Lower leg skin (tissue), 4 donors: ENCODE results near the gene ICAM4. TPM values are rescaled to one million over a fixed set of nuclear protein-coding genes. Genes with fewer than 3 reads are reported as not detected.
A peak's percentile ranks its signal among the peaks of the same experiment; 100 is the strongest.

Experiments used
- DNase-seq, 2 donors: peaks; one replicate each; pipeline ENCODE4 v3.0.0-alpha.2; 2019; ENCODE audit warnings: low spot score in 2 of 2
- H3K4me3 ChIP-seq: fragments of 200-600 bp; sonication (generic); 2 replicates; pipeline ENCODE4 v1.5.1; 2017; ENCODE audit warnings: mild to moderate bottlenecking, low read depth; ENCODE audit not compliant: poor library complexity, severe bottlenecking
- CTCF ChIP-seq, 3 donors: fragments of 450-650 bp; IDR thresholded peaks; one replicate each; pipeline ENCODE4 v1.5.1; 2016; ENCODE audit warnings: antibody characterized with exemption in 3 of 3, mild to moderate bottlenecking in 3 of 3, moderate library complexity in 2 of 3
- POLR2A ChIP-seq, 2 donors: fragments of 450-650 bp; IDR thresholded peaks; one replicate each; pipeline ENCODE4 v1.6.1; 2016 to 2017; ENCODE audit warnings: antibody characterized with exemption in 2 of 2, mild to moderate bottlenecking in 1 of 2, moderate library complexity in 1 of 2
- WGBS, 2 donors: methylation state at CpG; one replicate each; pipeline ENCODE4 v1.1.5; 2018; 5-methylcytosine and 5-hydroxymethylcytosine counted together
- intact Hi-C: fragments of 100-400 bp; cut with DNase I; formaldehyde crosslinking; loops from one replicate; pipeline ENCODE4 v1.15.0; 2023; ENCODE audit warnings: low total_unique reads
- total RNA-seq, 4 donors: library from RNA; depleted of rRNA; stranded (reverse); fragments of >200 nt; gene quantifications; one replicate each; pipeline ENCODE4 v1.1.0, GENCODE V29; 2016

The ICAM4 gene
- total RNA-seq, 4 donors from 2014 or later = 0.38 TPM; not detected in 3

- intact Hi-C loops = loop anchor here (10.0 kb wide), 1 partner anchor 131 kb away; the partner anchor contains the start of genes EIF3G and P2RY11
- no peak for DNase-seq
- WGBS, 2 donors = 75 to 87% methylated on average over 9 of the region's 9 CpGs
- TF ChIP-seq CTCF (IDR thresholded peaks at IDR 0.05) (no peak), POLR2A (IDR thresholded peaks at IDR 0.05) (no peak)
- no peak overlapping the region for H3K4me3 ChIP-seq
Measured at GRCh38 chr19:10245189-10245939, 41.4 kb upstream of the ICAM4 start.

GRCh38 chr19:10246511-10246910, 40.2 kb upstream of the ICAM4 start:
- TF ChIP-seq CTCF (IDR thresholded peaks at IDR 0.05) (no peak), POLR2A (IDR thresholded peaks at IDR 0.05) (no peak)
- 81 to 87% methylated on average over 6 of the region's 6 CpGs for WGBS, 2 donors
- no peak for DNase-seq
- no peak overlapping the region for H3K4me3 ChIP-seq
- intact Hi-C loops = loop anchor here (10.0 kb wide), 1 partner anchor 132 kb away; the partner anchor contains the start of genes EIF3G and P2RY11

- DNase-seq = peak; percentile 98 to 99
- peak within 1 kb of the TSS; percentile 59 for H3K4me3 ChIP-seq
- WGBS, 2 donors = 0% methylated on average over 34 to 74 of the region's 77 CpGs
- intact Hi-C loops = loop anchor here (10.0 kb wide), 1 partner anchor 317 kb away; the partner anchor contains the start of gene OLFM2
- TF ChIP-seq POLR2A (IDR thresholded peaks at IDR 0.05) (no peak), CTCF (IDR thresholded peaks at IDR 0.05) (no peak)
Measured at GRCh38 chr19:10251792-10252694, 34.7 kb upstream of the ICAM4 start, which contains the start of gene MRPL4. Gene MRPL4 (plus strand): TSS chr19:10252214. CDS start chr19:10252254, 40 bp downstream.

GRCh38 chr19:10252707-10253106, 34.0 kb upstream of the ICAM4 start:
- no peak for TF ChIP-seq CTCF (IDR thresholded peaks at IDR 0.05)
- no peak for TF ChIP-seq POLR2A (IDR thresholded peaks at IDR 0.05)
- H3K4me3 ChIP-seq = peak overlapping the region; percentile 59
- intact Hi-C loops = loop anchor here (10.0 kb wide), 1 partner anchor 318 kb away; the partner anchor contains the start of gene OLFM2
- WGBS, 2 donors = 20 to 27% methylated on average over 8 of the region's 8 CpGs
- no peak for DNase-seq

- TF ChIP-seq POLR2A (IDR thresholded peaks at IDR 0.05) (no peak), CTCF (IDR thresholded peaks at IDR 0.05) (no peak)
- 90 to 91% methylated on average over 3 of the region's 3 CpGs for WGBS, 2 donors
- no peak for DNase-seq
- no peak overlapping the region for H3K4me3 ChIP-seq
- intact Hi-C loops = loop anchor here (10.0 kb wide), 1 partner anchor 319 kb away; the partner anchor contains the start of gene OLFM2
Measured at GRCh38 chr19:10254244-10254643, 32.5 kb upstream of the ICAM4 start.
